ENCODE data around the gene FAM3C. TPM values are rescaled to one million over a fixed set of nuclear protein-coding genes. Genes with fewer than 3 reads are reported as not detected.
"Not testable (repeated sequence)": the region's sequence is repeated elsewhere in the genome, so short reads cannot be mapped to it uniquely, and the experiment has no call there.

Gene FAM3C
- total RNA-seq, 1 donor from 2014 or later, result 64.1 TPM

GRCh38 chr7:121331048-121331447 lies 65.1 kb downstream of the FAM3C start:
- DNase-seq (ENCODE audit: low spot score), result no peak

GRCh38 chr7:121330053-121330833 lies 65.9 kb downstream of the FAM3C start:
- DNase-seq (ENCODE audit: low spot score), result no peak

GRCh38 chr7:121329191-121330052 lies 66.7 kb downstream of the FAM3C start:
- no peak for DNase-seq (ENCODE audit: low spot score)

GRCh38 chr7:121328508-121329190 lies 67.5 kb downstream of the FAM3C start, which contains the start of gene WNT16:
Gene WNT16, plus strand, starts transcription at chr7:121329000. Its CDS starts 293 bp downstream, at chr7:121329293.
- DNase-seq (ENCODE audit: low spot score), result no peak

- DNase-seq (ENCODE audit: low spot score), result no peak
Measured at GRCh38 chr7:121327671-121328070, 68.4 kb downstream of the FAM3C start.

GRCh38 chr7:121323515-121324302 lies 72.4 kb downstream of the FAM3C start:
- DNase-seq (ENCODE audit: low spot score), result no peak

GRCh38 chr7:121322460-121322859 lies 73.6 kb downstream of the FAM3C start:
- no peak for DNase-seq (ENCODE audit: low spot score)

- DNase-seq (ENCODE audit: low spot score), result not testable (repeated sequence)
Measured at GRCh38 chr7:121315170-121315569, 80.9 kb downstream of the FAM3C start.

- no peak for DNase-seq (ENCODE audit: low spot score)
Measured at GRCh38 chr7:121313793-121314676, 82.1 kb downstream of the FAM3C start.

GRCh38 chr7:121313220-121313792 lies 82.8 kb downstream of the FAM3C start:
- DNase-seq (ENCODE audit: low spot score), result no peak

- no peak for DNase-seq (ENCODE audit: low spot score)
Measured at GRCh38 chr7:121307021-121307574, 89.0 kb downstream of the FAM3C start.

GRCh38 chr7:121306565-121306964 lies 89.5 kb downstream of the FAM3C start:
- DNase-seq (ENCODE audit: low spot score), result no peak

- no peak for DNase-seq (ENCODE audit: low spot score)
Measured at GRCh38 chr7:121305109-121305508, 91.0 kb downstream of the FAM3C start.

- DNase-seq (ENCODE audit: low spot score), result no peak
Measured at GRCh38 chr7:121304102-121304658, 91.9 kb downstream of the FAM3C start.

GRCh38 chr7:121303422-121304101 lies 92.5 kb downstream of the FAM3C start:
- no peak for DNase-seq (ENCODE audit: low spot score)

GRCh38 chr7:121302214-121302745 lies 93.8 kb downstream of the FAM3C start:
- DNase-seq (ENCODE audit: low spot score), result no peak

GRCh38 chr7:121301446-121302213 lies 94.5 kb downstream of the FAM3C start:
- no peak for DNase-seq (ENCODE audit: low spot score)

Measured in ureter (tissue), 1 donor.